Naive thymus-derived CD8-positive, alpha-beta T cell (primary cell): ENCODE results near the gene ZFAND2B. TPM values are rescaled to one million over a fixed set of nuclear protein-coding genes. Genes with fewer than 3 reads are reported as not detected.
A peak's percentile ranks its signal among the peaks of the same experiment; 100 is the strongest.
"Not testable (repeated sequence)": the region's sequence is repeated elsewhere in the genome, so short reads cannot be mapped to it uniquely, and the experiment has no call there.

Experiments
- ATAC-seq, 2 donors: fragments of 150-1000 bp; cut with Tn5 transposase in 1 of 2; sonication (Bioruptor Pico), chemical (Tn5 transposase) in 1 of 2; 1 replicate in 1 of 2; 2 replicates in 1 of 2; pipeline ENCODE4 v1.10.0; 2021; ENCODE audit warnings: mild to moderate bottlenecking in 2 of 2, moderate library complexity in 2 of 2
- POLR2A ChIA-PET: fragments of 350-600 bp; sonication (Branson Sonifier 250); formaldehyde crosslinking; loops from one replicate; lab custom pipeline; 2021; ENCODE audit warnings: antibody characterized with exemption; lab: Charles Lee
- DNase-seq, 10 donors: peaks; one replicate each; pipeline versions ENCODE4 v3.0.0 to v3.0.0-alpha.2; 2020 to 2022
- H3K27ac Mint-ChIP-seq, 10 donors: one replicate each; pipeline ENCODE4 v1.8.0; 2020 to 2022; ENCODE audit warnings: mild to moderate bottlenecking in 10 of 10, mixed read lengths in 10 of 10, moderate library complexity in 4 of 10, inconsistent platforms in 1 of 10
- H3K27me3 Mint-ChIP-seq, 5 donors: one replicate each; pipeline ENCODE4 v1.8.0; 2021 to 2022; ENCODE audit warnings: mixed read lengths in 5 of 5
- H3K36me3 Mint-ChIP-seq, 3 donors: one replicate each; pipeline ENCODE4 v1.8.0; 2020 to 2022; ENCODE audit warnings: mixed read lengths in 3 of 3, mild to moderate bottlenecking in 2 of 3, inconsistent platforms in 1 of 3
- H3K4me1 Mint-ChIP-seq, 4 donors: one replicate each; pipeline ENCODE4 v1.8.0; 2021 to 2022; ENCODE audit warnings: mixed read lengths in 4 of 4
- H3K4me3 Mint-ChIP-seq, 10 donors: one replicate each; pipeline ENCODE4 v1.8.0; 2020 to 2022; ENCODE audit warnings: mild to moderate bottlenecking in 10 of 10, mixed read lengths in 10 of 10, moderate library complexity in 6 of 10, inconsistent platforms in 1 of 10
- H3K9me3 Mint-ChIP-seq, 9 donors: one replicate each; pipeline ENCODE4 v1.8.0; 2020 to 2022; ENCODE audit warnings: mixed read lengths in 9 of 9, mild to moderate bottlenecking in 3 of 9, inconsistent platforms in 1 of 9, moderate library complexity in 1 of 9
- polyA plus RNA-seq, 3 donors: library from polyadenylated mRNA; unstranded; fragments of 300-500 nt; fragmentation: Illumina TruSeq; gene quantifications; one replicate each; pipeline ENCODE4 v1.2.3, GENCODE V29; 2021
- total RNA-seq, 8 experiments: library from RNA in 2 of 8; stranded (reverse) in 2 of 8; gene quantifications; one replicate each; pipeline ENCODE4 v1.2.3 and lab custom pipeline; 2021 to 2026

The ZFAND2B gene
- total and polyA plus RNA-seq, 5 experiments from 2014 or later: 69.6 to 85.1 (median 78.1) TPM

DNA sequence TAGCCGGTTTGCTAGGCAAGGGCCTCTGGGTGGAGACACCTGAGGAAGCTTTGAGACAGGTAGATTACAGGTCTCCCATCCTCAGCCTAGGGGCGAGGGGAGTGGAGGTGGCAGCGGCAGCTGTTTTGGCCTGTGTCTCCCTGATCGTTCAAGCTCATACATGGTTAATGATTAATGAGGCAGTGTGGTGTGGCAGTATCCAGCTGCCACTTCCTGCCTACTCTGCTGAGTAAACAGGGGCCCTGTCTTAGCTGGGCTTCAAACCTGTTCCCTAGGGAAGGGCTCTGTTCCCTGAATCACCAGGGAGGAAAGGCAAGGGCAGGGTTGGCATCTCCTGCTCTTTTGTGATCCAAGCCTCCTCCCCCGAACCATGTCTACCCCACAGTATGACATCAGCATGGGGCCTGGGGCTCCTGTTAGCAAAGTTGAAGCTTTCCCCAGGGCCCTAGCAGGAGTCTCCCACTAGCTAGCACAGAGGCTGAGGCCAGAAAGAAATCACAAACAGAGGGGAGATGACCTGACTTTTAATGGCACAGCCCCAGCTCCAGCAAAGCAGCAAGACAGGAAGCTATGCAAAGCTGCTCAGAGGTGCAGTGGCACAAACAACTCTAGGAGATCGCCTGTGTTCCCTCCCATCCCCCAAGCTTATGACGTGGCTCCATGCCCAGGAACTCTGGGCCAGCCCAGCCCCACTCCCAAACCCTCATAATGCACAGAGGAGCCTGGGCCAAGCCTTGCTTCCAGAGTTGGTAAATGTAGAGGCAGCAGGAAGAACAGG is 42.8 kb downstream of the ZFAND2B start:
- ATAC-seq: peak in 1 of 2 donors; percentile 1
- Mint-ChIP-seq H3K4me3 (peak overlapping the region; percentile 78 to 100 (median 94)), H3K9me3 (no peaks in the 10 kb centered on the region)

DNA sequence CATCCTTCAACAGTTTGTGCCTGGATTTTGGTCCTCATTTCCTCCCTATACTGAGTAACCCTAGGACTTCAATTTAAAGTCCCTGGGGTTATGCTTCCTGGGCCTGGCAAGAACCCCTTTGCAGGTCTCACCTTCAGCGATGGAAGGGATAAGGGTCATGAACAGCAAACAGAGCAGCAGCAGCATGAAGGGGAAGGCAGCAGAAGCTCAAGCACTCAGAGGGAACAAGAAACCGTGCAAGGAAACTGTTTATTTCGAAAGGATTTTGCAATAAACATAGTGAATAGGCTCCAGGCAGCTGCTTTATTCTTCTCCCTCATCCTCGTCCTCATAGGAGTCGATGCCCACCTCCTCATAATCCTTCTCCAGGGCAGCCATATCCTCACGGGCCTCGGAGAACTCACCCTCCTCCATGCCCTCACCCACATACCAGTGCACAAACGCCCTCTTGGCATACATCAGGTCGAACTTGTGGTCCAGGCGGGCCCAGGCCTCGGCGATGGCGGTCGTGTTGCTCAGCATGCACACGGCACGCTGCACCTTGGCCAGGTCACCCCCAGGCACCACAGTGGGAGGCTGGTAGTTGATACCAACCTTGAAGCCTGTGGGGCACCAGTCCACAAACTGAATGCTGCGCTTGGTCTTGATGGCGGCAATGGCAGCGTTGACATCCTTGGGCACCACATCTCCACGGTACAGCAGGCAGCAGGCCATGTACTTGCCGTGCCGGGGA is 43.6 kb downstream of the ZFAND2B start:
- no peaks in the 10 kb centered on the region for H3K27me3 Mint-ChIP-seq
- DNase-seq (peak in 1 of 10 donors; percentile 30), ATAC-seq (no peak)
- peak overlapping the region; percentile 88 to 99 (median 98) for H3K27ac Mint-ChIP-seq
- H3K4me3 Mint-ChIP-seq: peak overlapping the region; percentile 78 to 100 (median 94)
- H3K9me3 Mint-ChIP-seq: no peaks in the 10 kb centered on the region
- POLR2A ChIA-PET: interaction anchor here (0.6 to 15.9 kb wide), 13 partner anchors 15 to 293 kb away, joined by 3 to 591 read pairs (median 9); partner anchors contain the start of genes ABCB6, ANKZF1, ATG9A and CHPF
- H3K36me3 Mint-ChIP-seq: peaks cover 0 to 44% (median 33%) of the 10 kb centered on the region in 3 donors
- peaks cover 26 to 81% (median 76%) of the 10 kb centered on the region in 4 donors for H3K4me1 Mint-ChIP-seq

More for the DNA sequence above, 42.8 kb downstream of the ZFAND2B start:
- Mint-ChIP-seq H3K36me3 (peaks cover 0 to 44% (median 33%) of the 10 kb centered on the region in 3 donors), H3K27me3 (no peaks in the 10 kb centered on the region), H3K27ac (peak overlapping the region; percentile 88 to 99 (median 97)), H3K4me1 (peaks cover 28 to 82% (median 76%) of the 10 kb centered on the region in 4 donors)
- POLR2A ChIA-PET: interaction anchor here (0.7 to 15.9 kb wide), 14 partner anchors 14 to 853 kb away, joined by 3 to 591 read pairs (median 8); partner anchors contain the start of genes ABCB6, ANKZF1, ATG9A and CHPF
- DNase-seq: peak in 9 of 10 donors; percentile 30 to 70 (median 51)

DNA sequence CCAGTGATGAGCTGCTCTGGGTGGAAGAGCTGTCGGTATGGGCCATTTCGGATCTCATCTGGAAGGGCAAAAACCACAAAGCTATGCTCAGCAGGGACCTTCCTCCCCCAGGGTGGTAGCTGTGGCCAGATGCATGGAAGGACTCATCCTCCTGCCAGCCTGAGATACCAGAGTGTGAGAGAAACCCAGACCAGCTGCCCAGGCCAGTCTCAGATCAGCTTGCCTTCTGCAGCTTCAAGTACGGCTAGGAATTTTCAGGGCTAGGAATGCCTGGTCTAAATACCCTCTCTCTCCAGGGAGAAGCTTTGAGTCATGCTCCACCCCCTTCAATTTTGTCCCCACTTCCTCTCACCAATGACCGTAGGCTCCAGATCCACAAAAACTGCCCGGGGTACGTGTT is 45.1 kb downstream of the ZFAND2B start:
- no peaks in the 10 kb centered on the region for H3K9me3 Mint-ChIP-seq
- no peak for ATAC-seq

DNA sequence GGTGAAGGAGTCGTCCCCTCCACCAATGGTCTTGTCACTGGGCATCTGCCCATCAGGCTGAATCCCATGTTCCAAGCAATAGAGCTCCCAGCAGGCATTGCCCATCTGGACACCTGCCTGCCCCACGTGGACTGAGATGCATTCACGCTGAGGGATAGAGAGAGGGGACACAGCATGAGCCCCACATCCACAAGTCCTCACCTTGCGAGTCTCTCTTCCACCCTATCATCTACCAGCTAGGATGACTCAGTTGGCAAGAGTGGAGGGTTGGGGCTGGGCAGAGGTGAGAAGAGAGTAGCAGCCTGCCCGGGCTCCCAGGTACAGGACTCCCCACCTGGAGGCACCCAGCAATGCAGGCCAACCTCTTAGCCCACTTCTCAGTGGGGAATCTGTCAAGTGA is 45.5 kb downstream of the ZFAND2B start:
- Mint-ChIP-seq H3K27me3 (no peaks in the 10 kb centered on the region), H3K4me3 (peak overlapping the region; percentile 78 to 100 (median 94)), H3K4me1 (peaks cover 25 to 74% (median 67%) of the 10 kb centered on the region in 4 donors), H3K36me3 (peaks cover 0 to 44% (median 33%) of the 10 kb centered on the region in 3 donors), H3K9me3 (no peaks in the 10 kb centered on the region), H3K27ac (peak overlapping the region; percentile 77 to 99 (median 95))
- ATAC-seq (no peak), DNase-seq (no peak)
- POLR2A ChIA-PET: interaction anchor here (1.2 to 15.9 kb wide), 10 partner anchors 16 to 92 kb away, joined by 3 to 591 read pairs (median 39); partner anchors contain the start of genes ABCB6, ANKZF1, ATG9A and CNPPD1

More for the DNA sequence above, 45.1 kb downstream of the ZFAND2B start:
- no peak for DNase-seq
- POLR2A ChIA-PET: interaction anchor here (1.2 to 15.9 kb wide), 10 partner anchors 16 to 91 kb away, joined by 3 to 591 read pairs (median 39); partner anchors contain the start of genes ABCB6, ANKZF1, ATG9A and CNPPD1
- no peaks in the 10 kb centered on the region for H3K27me3 Mint-ChIP-seq
- H3K36me3 Mint-ChIP-seq: peaks cover 0 to 44% (median 33%) of the 10 kb centered on the region in 3 donors
- H3K27ac Mint-ChIP-seq: peak overlapping the region; percentile 77 to 99 (median 95)
- peak overlapping the region; percentile 78 to 100 (median 94) for H3K4me3 Mint-ChIP-seq
- peaks cover 28 to 78% (median 71%) of the 10 kb centered on the region in 4 donors for H3K4me1 Mint-ChIP-seq

DNA sequence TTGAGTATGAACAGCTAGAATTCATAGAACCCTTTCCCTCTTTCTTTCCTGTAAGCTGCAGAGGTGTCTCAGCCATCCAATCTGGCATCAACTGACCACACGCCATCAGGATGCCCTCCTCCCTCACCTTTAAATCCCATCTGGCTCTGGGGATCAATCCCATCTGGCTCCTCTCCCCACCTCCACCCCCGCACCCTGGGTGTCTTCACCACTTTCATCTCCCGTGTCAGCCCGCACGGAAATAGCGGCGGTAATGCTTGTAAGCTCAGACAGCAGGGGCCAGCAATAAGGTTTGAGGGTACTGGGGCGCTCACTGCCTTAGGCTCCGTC is 46.0 kb downstream of the ZFAND2B start:
- Mint-ChIP-seq H3K4me1 (peaks cover 23 to 69% (median 63%) of the 10 kb centered on the region in 4 donors), H3K27me3 (no peaks in the 10 kb centered on the region), H3K4me3 (peak overlapping the region; percentile 78 to 100 (median 94)), H3K36me3 (peaks cover 0 to 44% (median 33%) of the 10 kb centered on the region in 3 donors), H3K27ac (peak overlapping the region; percentile 77 to 99 (median 95)), H3K9me3 (no peaks in the 10 kb centered on the region)
- ATAC-seq: peak in 1 of 2 donors; percentile 5
- POLR2A ChIA-PET: interaction anchor here (0.6 to 15.9 kb wide), 17 partner anchors 17 to 384 kb away, joined by 3 to 591 read pairs (median 7); partner anchors contain the start of genes ABCB6, ANKZF1, ATG9A and CNPPD1
- peak in 3 of 10 donors; percentile 27 to 45 (median 27) for DNase-seq

DNA sequence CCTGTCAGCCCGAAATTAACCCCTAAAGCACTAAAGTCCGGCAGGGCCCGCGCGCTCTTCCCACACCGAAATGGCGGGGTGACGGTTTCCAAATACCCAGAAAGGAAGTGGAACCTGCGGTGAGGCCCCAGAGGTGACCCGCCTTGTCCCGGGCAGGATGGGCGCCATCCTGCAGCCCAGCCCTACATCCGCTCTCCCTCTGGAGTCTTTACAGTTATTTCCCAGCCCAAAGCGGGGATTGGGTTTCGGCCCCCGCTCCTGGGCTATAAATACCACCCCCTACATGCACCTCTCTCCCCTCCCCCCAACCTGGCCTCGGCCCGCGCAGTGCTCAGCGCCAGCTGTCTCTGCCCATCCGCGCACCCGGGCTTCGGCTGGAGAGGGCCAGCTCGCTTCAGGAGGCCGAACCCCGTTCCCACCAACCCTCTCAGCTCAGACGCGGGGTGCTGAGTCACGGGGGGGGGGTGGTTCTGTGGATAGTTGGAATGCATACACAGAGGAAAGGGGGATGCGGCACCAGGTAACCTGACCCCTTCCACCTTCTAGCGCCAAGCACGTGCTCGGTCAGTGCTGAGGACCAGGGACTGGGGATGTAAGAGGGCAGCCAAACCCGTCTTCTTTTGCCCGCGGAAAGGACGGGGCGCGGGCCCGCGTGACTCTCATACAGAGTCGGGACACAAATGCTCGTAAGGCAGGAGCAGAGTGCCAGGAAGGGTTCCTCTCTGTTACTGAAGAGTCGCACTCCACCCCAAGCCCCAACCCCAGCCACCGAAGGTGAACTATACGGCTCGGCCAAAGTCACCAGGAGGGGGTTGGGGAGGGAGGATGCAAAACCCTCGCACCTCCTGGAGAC is 46.5 kb downstream of the ZFAND2B start, which contains the start of gene TUBA4B:
Gene TUBA4B (plus strand): TSS at position 344 of the 853 bp plus-strand sequence. CDS start 165 bp downstream, at position 509.
- Mint-ChIP-seq H3K27ac (peak within 1 kb of the TSS; percentile 77 to 99 (median 96)), H3K4me1 (peaks cover 22 to 63% (median 57%) of the 10 kb centered on the region in 4 donors), H3K36me3 (peaks cover 0 to 40% (median 31%) of the 10 kb centered on the region in 3 donors)

DNA sequence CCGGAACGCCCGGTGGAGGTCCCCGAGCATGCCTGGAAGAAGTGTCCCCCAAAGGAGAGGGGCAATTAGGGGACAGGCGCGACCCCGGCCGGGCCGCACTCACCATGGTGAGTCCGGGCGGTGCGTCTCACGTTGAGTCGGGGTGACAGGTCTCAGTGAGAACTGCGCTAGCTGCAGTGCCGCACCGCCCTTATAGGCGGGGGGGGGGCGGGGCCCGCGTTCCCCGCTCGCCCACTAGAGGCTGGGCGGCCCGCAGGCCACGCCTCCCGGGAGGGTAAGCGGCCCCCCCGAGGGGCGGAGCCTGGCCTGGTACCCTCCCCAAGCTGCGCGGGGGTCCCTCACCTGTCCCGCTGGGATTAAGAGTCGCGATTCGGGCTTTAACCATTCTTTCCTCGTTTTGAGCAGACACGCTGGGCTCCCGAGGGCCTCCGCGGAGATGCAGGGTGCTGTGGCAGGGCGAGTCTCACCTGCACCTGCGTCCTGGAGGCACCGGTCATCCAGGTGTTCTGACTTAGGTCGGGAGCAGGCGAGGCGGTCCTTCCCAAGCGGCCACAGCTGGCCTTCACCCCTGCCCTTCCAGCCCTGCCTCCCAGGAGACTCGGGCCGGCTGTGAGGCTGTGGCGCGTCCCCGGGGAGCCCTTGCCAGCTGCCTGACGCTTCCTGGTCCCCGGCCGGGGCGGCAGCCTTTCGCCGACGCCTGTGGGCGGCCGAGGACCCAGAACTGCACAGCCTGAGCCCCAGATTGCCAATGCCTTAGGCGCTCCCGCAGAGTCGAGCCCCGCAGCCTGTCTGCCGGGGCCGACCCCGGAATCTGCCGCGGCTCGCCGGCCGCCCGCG is 47.4 kb downstream of the ZFAND2B start, which contains the start of gene TUBA4A:
Gene TUBA4A (minus strand): TSS at position 166 of the 837 bp plus-strand sequence. CDS start 60 bp downstream, at position 106.
- Mint-ChIP-seq H3K27me3 (no peaks in the 10 kb centered on the region), H3K9me3 (no peaks in the 10 kb centered on the region), H3K4me1 (peaks cover 22 to 55% (median 48%) of the 10 kb centered on the region in 4 donors), H3K27ac (peak within 1 kb of the TSS; percentile 77 to 99 (median 98)), H3K4me3 (peak within 1 kb of the TSS; percentile 78 to 100 (median 94)), H3K36me3 (peaks cover 0 to 34% (median 25%) of the 10 kb centered on the region in 3 donors)
- peak; percentile 86 to 96 (median 91) for DNase-seq
- POLR2A ChIA-PET: interaction anchor here (0.8 to 15.9 kb wide), 18 partner anchors 8 to 246 kb away, joined by 3 to 591 read pairs (median 8); partner anchors contain the start of genes ABCB6, ANKZF1, ATG9A and CNPPD1
- ATAC-seq: peak; percentile 75 to 77

More for the DNA sequence above, 46.5 kb downstream of the ZFAND2B start, which contains the start of gene TUBA4B:
- DNase-seq (peak in 7 of 10 donors; percentile 20 to 52 (median 47)), ATAC-seq (peak; percentile 35 to 38)
- H3K4me3 Mint-ChIP-seq: peak within 1 kb of the TSS; percentile 78 to 100 (median 94)
- H3K9me3 Mint-ChIP-seq: no peaks in the 10 kb centered on the region
- POLR2A ChIA-PET: interaction anchor here (0.6 to 15.9 kb wide), 21 partner anchors 9 to 383 kb away, joined by 3 to 591 read pairs (median 7); partner anchors contain the start of genes ABCB6, ANKZF1, ATG9A and CNPPD1
- no peaks in the 10 kb centered on the region for H3K27me3 Mint-ChIP-seq

DNA sequence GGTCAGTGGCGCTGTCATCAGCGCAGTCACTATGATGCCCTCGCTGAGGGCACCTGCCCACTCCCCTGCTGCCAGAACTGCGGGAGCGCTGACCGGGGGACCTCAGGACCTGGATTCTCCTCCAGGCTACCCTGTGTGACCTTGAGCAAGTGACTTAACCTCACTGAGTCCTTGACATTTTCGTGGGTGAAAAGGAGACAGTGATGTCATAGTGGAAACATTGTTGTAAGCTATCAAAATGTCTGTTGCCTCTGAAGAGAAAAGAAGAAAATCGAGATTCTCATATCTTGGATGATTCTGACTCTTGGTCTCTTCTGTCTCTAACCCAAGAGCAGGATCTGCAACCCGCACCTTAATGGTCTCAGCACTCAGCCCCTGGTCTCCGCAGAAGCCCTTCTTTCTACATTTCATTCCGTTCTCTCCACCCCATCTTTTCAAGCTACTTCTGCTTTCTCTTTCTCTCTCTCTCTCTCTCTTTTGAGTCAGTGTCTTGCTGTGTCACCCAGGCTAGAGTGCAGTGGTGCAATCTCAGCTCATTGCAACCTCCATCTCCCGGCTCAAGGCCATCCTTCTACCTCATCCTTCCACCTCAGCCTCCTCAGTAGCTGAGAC is 48.1 kb downstream of the ZFAND2B start:
- POLR2A ChIA-PET: interaction anchor here (0.7 to 15.9 kb wide), 15 partner anchors 8 to 133 kb away, joined by 3 to 591 read pairs (median 10); partner anchors contain the start of genes ABCB6, ANKZF1, ATG9A and CNPPD1
- H3K27ac Mint-ChIP-seq: peak overlapping the region; percentile 59 to 99 (median 97)
- DNase-seq (peak in 8 of 10 donors; percentile 20 to 77 (median 38)), ATAC-seq (peak; percentile 34 to 48)
- H3K27me3 Mint-ChIP-seq: peaks cover 0 to 2% (median 0%) of the 10 kb centered on the region in 5 donors
- peaks cover 19 to 47% (median 41%) of the 10 kb centered on the region in 4 donors for H3K4me1 Mint-ChIP-seq
- H3K9me3 Mint-ChIP-seq: no peaks in the 10 kb centered on the region
- H3K4me3 Mint-ChIP-seq: peak overlapping the region; percentile 78 to 100 (median 90)
- peaks cover 0 to 27% (median 19%) of the 10 kb centered on the region in 3 donors for H3K36me3 Mint-ChIP-seq

DNA sequence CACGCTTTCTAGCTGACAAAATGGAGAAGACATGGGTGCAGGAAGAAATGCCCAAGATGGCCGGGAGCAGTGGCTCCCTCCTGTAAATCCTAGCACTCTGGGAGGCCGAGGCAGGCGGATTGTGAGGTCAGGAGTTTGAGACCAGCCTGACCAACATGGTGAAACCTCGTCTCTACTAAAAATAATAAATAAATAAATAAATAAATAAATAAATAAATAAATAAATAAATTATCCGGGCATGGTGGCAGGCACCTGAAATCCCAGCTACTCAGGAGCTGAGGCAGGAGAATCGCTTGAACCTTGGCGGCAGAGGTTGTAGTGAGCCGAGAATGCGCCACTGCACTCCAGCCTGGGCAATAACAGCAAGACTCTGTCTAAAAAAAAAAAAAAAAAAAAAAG is 52.4 kb downstream of the ZFAND2B start:
- not testable (repeated sequence) for H3K4me3 Mint-ChIP-seq, H3K27ac Mint-ChIP-seq, ATAC-seq, DNase-seq, H3K27me3 Mint-ChIP-seq, H3K9me3 Mint-ChIP-seq, H3K36me3 Mint-ChIP-seq
- peaks cover 11 to 27% (median 24%) of the 10 kb centered on the region in 4 donors for H3K4me1 Mint-ChIP-seq
- POLR2A ChIA-PET: interaction anchor here (0.7 to 0.9 kb wide), 4 partner anchors 10 to 32 kb away, joined by 3 to 8 read pairs (median 6); partner anchors contain the start of genes ANKZF1 and ATG9A
